Right forelimb (tissue), 1 donor: ENCODE results near the gene PSD4.

ENCODE experiments used
- DNase-seq: peaks from one replicate; pipeline ENCODE4 v3.0.0-alpha.2; 2018

Gene PSD4

DNA sequence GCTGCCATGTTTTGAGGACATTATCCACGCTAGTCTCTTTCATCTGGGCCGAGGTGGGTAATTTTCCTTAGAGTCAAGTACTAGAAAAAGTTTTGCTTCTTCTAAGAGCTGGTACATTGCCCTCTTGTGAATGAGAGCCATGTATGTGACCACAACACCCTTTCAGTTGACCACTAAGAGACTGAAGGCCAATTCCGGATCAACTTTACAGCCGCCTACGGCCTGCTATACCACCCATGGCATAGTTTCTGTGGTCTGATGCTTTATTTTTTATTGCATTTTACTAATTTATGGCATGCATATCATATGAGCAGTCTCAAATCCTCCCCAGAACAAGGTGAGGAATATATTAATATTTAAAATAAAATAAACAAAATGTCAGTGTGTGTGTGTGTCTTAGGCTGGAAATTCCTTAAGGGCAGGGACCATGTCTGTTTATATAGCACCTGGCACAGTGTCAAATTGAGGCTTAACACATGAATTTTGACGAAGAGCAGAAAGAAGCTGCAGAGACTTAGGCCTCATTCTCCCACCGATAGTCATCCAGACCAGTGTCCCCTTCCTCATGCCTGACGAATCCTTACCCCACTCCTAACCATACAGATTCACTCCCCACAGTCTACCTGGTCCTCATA is 35.4 kb downstream of the PSD4 start:
- no peak for DNase-seq

DNA sequence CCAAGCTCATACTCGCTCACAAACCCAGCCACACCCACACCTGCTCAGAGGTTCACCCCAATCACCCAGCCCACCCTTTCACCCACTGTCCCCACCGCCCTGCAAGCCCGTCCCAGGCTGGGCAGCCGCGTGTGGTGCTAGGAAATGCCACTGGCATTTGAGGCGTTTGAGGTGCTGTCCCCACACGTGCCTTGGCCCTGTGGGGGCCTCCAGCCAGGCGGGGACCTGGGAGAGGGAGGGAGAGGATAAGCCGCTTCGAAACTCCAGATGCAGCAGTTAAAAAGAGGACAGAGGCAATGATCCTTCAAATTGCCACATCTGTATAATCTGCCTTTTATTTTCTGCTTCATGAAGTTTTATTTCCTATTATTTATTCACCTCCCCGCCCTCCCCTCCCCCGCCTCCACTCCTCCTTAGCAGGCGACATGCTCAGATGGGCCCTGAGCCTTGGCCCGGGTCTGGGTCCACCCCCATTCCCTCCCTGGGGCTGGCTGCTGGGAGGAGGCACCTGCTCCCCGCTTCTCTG is 35.9 kb downstream of the PSD4 start:
- no peak for DNase-seq

DNA sequence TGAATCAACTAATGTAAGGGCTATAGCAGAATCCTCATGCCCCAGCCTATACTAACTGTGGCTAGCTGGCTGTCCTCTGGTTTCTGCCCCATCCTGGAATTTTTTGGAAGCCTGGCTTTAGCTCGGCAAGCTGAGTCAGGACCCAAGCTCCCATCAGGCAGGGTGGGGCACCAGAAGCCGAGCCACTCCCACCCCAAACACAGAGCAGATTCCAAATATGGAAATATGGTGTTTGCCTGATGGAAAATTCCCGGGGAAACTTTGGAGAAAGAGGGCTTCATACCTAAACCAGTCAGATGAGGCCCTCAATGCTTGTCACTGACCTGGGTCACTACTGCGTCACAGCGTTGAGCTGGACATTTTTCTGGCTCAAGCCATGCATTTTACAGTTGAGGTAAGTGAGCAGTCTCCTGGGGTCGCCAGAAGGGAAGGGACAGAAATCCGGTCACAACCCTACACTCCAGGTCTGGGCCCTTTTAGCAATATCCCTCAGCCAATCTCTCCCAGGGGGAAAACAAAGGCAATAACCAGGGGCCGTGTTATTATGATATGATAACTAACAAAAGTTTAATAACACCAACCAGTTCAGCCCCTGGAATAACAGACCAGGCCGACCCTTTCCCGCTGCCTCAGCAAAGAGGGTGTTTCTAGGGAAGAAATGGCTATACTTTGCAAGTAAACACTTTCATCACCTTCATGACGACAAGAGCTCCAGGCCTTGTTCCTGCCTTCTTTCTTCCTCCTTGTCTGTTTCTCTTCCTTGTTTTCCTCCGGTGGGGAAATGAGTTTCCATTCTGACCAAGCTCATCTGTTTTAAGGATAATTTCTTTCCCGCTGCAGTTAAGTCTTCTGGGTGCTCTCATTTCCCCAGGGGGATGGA is 37.7 kb downstream of the PSD4 start:
- no peak for DNase-seq

DNA sequence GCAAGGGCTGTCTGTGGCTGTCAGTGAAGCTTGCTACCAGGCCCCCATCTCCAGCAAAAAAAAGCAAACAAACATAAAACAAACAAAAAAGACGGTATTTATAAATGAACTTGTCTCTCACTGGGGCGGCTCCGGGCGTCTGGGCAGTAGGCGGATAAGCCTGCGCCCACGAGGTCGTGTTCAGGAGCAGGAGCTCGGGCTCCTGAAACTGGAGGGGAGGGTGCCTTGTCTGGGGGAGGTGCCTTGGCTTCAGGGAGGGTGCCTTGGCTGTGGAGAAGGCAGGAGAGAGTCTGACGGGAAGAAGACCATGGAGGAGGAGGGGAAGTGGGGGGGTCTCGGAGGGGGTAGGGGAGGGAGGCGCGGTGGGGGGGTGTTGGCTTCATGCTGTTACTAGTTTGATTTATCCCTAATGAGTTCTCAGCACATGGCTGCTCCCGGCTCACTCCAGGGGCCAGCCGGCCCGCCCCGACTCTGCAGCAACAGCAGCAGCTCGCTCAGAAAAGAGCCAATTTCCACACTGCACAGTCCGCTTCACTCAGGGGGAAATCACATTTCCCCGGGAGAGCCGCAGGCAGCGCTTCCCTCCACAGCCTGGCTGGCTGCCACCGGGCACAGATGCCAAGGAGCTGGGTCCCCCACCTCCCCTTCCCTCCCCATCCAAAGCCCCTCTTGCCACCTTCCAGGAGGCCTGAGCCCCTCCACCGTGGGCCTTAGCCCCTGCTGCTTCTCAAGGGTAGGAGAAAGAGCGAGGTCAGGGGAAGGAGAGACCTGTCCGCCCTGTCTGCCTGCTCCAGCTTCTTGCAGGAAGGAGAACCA is 38.7 kb downstream of the PSD4 start:
- peak; percentile 60 for DNase-seq

DNA sequence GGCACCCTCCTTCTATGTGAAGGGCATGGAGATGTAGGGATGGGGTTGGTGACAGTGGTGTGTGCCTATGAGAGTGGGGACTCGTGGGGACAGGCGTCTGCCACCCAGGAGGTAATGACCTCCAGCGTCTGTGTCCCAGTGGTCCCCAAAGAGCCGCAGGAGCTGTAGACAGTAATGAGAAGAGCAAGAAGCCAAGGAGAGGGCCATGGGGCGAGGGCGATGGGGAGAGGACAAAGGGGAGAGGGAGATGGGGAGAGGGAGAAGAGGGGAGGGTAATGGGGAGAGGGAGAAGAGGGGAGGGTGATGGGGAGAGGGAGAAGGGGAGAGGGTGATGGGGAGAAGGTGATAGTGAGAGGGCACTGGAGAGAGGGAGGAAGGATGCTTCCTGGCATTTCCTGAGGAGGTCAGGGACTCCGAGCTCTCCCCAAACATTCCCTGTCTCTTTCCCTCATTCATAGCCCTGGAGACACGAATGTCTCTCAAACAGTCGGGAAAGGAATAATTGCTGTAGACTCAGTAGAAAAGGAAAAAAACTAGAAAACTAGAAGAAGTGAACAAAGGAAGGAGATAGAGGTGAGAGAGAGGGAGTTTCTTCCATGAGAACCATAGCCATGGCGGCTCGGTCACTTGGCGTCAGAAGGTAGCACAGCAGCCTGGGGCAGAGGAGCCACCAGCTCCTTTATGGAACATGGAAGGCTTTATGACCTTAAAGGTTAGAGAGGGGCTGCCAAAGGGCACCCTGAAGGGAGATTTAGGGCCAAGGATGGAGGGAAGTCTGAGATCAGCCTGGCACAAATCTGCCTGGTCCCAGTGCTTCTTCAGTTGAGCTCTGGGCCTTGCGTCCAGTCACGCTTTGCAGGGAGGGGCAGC is 39.5 kb downstream of the PSD4 start:
- DNase-seq: no peak

DNA sequence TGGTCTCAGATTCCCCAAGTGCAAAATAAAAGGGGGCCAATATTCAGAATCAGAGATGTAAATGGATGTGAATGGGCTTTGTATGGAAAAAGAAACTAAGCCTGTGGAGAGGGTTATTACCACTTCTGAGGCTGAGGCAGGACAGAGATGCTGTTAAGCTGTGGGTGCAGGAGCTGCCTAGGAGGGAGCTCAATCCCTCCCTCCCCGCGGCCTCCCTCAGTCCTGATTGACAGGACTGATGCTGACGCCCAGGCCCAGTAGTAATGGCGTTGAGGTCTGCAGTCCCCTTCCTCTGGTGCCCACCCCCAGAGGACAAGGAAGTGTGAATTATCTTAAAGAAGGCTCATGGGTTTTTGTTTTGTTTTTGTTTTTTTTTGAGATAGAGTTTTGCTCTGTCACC is 40.4 kb downstream of the PSD4 start:
- no peak for DNase-seq

DNA sequence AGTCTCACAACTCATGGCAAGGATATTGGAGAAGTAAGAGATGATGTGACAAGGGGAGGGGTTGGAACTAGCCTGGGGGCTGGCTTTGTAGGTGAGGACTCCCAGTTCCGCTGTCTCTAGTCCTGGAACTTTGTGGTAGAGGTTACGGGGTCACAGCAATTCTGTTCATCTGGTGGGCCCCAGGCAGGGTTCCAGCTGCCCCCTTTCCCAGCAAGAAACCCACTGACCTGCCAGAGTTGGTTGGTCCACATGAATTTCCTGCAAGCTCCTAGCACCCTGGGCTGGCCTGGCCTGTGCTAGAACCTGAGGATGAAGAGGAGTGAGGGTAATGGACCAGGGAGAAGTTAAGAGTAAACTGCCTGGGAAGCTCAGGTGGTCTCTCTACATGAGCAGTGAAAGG is 41.3 kb downstream of the PSD4 start:
- no peak for DNase-seq

DNA sequence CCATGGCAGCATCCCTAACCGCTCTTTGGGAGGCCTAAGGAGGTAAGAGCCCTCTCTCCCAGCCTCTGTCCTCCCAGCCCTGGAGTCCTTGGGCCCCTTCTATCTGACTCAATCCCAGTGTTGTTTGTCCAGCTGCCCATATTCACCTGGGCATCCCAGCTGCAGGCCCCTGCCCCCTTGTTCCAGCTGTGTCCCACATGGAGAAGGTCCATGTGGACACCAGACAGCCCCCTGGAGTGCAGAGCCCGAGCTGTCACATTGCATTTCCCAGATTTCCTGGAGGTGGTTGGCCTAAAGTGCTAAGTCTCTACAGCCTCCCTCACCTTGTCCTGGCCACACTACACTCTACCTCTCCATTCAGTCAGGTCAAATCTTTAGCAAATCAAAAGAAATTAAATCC is 42.5 kb downstream of the PSD4 start:
- DNase-seq: no peak

DNA sequence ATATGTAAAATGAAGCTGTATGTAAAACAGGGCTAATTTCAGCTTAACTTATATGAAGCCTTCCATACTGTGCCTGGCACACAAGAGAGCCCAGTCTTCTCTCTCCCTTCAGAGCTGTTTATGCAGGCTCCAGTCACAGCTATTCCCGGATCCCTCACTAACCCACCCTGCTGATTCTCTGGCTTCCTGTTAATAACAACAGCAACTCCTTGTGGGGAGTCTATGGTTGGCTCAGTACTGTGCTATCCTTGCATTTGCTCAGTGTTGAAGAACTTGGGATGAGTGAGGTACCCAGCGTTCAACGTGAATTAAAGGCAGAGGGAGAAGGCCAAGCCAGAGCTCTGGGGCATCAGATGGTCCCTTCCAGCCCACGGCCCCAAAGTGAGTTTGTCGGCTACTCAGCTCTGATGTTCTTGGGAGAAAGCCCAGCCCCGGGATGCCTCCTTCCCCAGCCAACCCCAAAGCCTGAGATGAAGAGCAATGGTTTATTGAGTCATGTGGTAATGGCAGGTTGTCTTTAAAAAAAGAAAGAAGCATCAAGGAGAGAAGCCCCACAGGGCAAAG is 43.2 kb downstream of the PSD4 start:
- peak; percentile 58 for DNase-seq

DNA sequence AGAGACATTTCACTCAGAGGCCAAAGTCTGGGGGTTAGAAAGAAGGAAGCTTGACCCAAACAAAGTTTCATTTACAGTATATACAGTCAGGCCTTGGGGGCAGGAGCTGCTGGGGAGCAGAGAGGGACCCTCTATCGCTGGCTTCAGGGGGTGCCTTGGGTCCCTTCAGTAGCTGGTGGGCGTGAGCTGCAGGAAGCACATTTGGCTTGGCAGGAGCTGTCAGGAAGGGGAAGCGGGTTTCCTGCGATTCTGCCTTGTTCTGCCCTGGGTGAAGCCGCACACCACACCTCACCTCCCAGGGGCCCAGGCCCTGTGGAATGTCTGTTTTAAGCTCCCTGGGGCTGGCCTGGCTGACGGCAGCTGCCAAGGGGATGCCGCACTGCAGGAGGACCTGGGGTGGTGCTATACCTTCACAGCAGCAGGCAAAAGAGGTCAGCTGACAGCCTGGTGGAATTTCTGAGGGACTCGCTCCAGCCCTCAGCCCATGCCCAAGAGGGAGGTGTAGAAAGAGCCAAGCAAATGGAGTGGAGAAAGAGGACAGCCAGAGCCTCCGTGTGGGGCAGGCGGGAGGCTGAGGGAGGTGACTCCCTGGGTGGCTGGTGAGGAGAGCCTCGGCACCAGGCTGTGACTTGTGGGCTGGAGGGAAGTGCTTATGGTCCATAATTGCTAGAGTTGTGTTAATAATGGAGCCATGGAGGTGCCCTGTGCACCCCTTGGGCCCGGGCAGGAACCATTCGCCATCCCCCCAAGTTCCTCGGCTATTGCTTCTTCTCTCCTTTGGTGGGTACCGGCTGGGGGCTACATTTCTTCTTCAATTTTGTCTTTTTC is 43.9 kb downstream of the PSD4 start:
- DNase-seq: no peak

DNA sequence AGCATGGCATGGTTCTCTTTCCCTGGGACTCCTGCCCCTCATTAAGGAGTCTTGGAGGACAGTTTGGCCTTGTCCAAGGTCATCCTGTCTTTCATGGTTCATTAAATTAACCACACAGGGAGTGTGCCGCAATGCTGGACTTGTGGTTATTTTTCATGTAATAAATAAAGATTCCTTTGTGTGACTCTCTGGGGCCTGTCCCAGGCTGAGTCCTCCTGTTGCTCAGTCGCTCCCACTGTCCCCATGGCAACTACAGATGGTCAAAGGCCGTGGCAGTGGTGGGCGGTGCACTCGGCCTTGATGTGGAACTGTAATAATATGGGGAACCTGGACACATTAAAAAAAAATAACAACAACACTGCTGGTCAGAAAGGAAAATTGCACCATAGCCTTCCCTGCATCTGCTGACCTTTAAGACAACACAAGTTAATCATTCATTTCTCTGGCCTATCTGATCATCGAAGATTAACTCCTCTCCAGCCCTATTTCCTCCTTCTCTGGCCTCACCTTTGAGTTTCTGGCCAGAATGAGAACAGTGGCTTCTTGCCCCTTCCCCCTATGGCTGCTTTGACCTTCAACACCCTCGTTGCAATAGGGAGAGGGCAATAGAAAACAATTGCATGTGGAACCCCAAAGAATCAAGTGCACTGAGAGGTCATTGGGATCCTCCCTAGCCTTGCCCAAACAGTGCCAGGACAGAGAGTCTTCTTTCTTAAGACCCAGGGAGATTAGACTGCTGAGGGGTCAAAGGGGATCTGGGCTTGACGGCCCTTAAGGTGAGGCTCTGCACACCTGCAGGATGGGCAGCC is 44.7 kb downstream of the PSD4 start:
- DNase-seq: no peak

DNA sequence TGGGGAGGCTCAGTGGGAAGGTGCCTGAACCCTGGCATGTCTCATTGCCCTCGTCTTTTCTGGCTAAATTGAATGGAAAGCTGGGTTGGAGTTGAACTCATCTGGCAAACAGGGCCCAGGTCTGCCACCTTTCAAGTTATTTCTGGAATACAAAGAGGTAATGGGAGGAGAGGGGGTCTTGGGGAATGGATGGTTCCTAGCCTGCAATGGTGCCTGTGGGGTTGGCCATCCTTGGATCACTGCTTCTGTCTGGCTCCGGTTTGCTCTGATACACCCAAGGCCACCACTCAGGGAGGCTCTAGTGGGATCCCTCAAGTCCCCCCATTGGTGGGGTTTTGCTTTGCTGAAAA is 45.3 kb downstream of the PSD4 start:
- DNase-seq: no peak

DNA sequence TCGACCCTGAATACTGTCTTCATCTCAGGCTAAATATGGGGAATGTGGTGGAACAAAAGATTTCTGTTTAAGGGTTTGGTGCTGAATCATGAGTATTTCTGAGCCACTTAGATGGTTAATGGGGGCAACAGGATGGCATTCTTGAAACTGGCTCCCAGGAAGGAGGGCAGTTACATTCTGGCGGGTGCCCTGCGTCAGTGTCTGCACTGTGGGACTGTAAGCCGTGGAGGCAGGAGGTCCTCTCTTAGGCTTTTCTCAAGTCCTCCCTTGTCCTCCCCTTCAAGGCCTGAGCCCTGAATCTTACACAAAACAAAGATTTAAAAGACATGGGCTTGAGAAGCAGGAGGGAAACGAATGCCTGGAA is 45.7 kb downstream of the PSD4 start:
- no peak for DNase-seq

DNA sequence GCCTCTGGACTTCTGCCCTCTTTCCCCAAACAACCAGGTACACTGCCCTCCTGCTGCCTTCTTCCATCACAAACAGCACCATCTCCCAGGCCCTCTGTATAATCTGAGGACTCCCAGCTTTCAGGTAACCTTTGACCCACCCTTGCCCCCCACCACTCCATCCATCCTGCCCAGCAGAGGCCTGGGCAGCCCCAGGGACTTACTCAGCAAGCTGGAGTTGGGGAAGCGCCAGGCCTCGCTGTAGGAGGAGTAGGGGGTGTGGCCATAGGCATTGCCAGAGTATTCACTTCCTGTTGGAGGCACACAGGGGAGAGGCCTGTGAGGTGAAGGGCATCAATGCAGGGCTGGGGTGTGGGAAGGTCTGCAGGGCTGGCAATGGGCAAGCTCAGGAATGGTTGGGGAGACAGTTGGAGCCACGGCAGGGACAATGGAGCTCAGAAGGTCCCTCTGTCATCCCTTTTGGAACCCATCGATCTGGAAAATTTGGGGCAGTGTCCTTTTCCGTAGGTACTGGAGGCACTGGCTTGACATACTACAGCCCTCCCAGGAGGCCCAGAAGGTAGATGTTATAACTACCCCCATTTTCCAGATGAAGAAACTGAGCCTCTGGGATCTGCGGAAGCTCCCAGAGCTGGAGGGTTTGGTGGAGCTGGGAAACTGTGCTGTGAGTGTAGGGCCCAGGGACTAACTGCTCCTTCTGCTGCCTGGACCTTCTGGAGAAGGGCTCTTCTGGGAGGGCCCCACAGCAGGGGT is 46.3 kb downstream of the PSD4 start:
- DNase-seq: no peak

DNA sequence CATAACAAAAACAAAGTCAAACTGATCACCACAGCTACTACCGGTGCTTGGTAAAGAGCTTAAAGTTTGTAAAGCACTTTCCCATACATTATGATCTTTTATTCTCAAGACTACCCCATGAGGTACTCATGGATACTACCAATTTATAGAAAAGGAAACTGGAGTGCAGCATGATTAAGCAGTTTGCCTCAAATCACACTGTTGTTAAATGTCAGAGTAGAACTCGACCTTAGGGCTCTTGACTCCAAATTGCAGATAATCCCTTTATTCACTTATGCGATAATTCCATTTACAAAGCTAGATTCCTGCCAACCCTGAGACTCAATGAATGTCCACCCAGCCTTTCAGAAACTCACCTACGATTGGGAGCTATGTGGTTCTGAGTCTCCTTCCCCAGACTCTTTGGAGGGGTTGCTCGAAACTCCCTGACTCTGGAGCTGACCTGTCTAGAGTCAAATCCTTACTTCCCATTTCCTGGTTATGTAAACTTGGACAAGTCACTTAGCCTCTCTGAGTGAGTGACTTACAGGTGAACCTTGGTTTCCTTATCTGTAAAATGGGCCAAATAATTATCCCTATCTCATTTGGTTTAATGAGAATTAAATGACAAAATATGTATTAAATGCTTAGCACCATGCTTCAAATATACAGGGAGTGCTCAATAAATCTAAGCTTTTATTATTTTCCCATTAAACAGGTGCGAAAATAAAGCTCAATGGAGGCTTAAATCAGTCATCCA is 47.4 kb downstream of the PSD4 start:
- no peak for DNase-seq

DNA sequence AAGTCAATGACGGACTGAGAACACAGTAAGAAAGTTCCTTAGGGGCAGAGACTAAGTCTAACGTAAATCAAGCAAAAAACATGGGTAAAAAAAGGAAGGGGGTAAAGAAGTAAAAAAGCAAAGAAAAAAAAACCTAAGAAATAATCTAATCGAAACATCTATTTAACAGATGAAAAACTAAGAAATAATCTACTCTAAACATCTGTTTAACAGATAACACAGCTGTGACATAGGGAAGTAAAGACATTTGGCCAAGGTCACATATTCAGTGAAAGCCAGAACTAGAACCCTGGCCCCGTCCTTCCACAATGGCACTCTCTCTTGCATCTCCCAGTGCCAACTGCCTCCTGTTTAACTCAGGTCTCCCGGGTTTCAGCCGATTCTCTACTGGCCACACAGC is 48.1 kb downstream of the PSD4 start:
- DNase-seq: no peak

DNA sequence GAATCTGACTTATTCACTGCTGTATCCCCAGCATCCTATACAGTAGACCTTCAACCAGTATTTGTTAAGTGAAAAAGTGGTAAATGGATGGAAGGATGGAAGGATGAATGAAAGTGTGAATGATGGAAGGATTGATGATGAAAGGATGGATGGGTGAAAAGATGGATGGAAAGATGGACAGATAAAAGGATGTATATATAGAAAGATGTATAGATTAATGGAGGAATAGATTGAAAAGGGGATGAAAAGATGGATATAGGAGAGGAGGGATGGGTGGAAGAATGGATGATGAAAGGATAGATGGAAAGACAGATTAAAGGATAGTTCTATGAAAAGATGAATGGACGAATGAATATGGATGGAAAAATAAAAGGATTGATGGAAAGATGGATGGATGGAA is 50.0 kb downstream of the PSD4 start:
- DNase-seq: no peak

DNA sequence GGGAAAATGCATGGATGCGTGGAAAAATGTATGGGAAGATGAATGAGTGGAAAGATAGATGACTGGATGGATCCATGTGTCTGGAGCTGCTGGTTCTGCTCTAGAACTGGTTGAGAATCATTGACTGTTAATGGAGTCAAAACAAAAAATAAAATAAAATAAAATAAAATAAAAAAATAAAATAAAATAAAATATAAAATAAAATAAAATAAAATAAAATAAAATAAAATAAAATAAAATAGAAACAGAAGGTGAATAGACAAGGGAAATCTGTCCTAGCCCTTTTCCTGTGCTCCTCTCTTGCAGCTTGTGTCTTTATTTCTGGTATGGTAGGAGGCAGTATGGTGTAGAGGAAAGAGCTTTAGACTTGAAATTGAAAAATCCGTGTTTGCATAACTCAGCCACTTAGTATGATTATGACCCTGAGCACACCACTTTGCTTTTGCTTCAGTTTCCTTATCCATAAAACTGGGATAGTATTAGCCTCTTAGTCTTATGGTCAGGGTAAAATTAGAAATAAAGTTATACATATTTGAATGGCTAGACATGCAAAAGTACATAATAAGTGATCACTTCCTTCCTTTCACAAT is 51.0 kb downstream of the PSD4 start:
- no peak for DNase-seq
